HG03060 (cell line): Measurements from ENCODE around the gene GBA2.

ENCODE experiments used
- ATAC-seq: cut with Tn5 transposase; IDR thresholded peaks from one replicate; pipeline ENCODE4 v1.9.1; 2021; ENCODE audit warnings: low read depth, moderate number of reproducible peaks; ENCODE audit not compliant: unreplicated experiment

GBA2 gene

GRCh38 chr9:35697486-35697885, 51.5 kb downstream of the GBA2 start:
- no peak for ATAC-seq

GRCh38 chr9:35696520-35697215, 52.4 kb downstream of the GBA2 start:
- ATAC-seq, result no peak

GRCh38 chr9:35695943-35696401, 53.1 kb downstream of the GBA2 start:
- ATAC-seq, result no peak

GRCh38 chr9:35691757-35692301, 57.2 kb downstream of the GBA2 start:
- ATAC-seq, result no peak

- no peak for ATAC-seq
These were observed 57.7 kb downstream of the GBA2 start for GRCh38 chr9:35691334-35691650.

GRCh38 chr9:35690614-35691333, 58.3 kb downstream of the GBA2 start:
- ATAC-seq, result no peak

GRCh38 chr9:35690294-35690613, 58.8 kb downstream of the GBA2 start:
- no peak for ATAC-seq

- ATAC-seq, result no peak
These were observed 59.3 kb downstream of the GBA2 start, which contains the start of gene TPM2 for GRCh38 chr9:35689542-35690293. TPM2 (minus strand) TSS chr9:35689925; CDS start chr9:35689817, 108 bp downstream.

GRCh38 chr9:35688558-35689541, 60.2 kb downstream of the GBA2 start:
- no peak for ATAC-seq

- no peak for ATAC-seq
These were observed 61.0 kb downstream of the GBA2 start for GRCh38 chr9:35687972-35688557.

GRCh38 chr9:35687306-35687705, 61.7 kb downstream of the GBA2 start:
- no peak for ATAC-seq
